Endothelial cell of umbilical vein (primary cell): ENCODE data around the gene IDI1. TPM values are rescaled to one million over a fixed set of nuclear protein-coding genes. Genes with fewer than 3 reads are reported as not detected.

Source experiments
- BruUV-seq: library from RNA; stranded (reverse); fragments of 400-500 nt; replicated peaks from 2 replicates; lab custom pipeline; 2021; lab: Mats Ljungman, UMichigan
- CTCF ChIA-PET: fragments of 300-600, 350-600 bp; sonication (Branson Sonifier 250); formaldehyde crosslinking; loops from one replicate; lab custom pipeline; 2021; ENCODE audit warnings: antibody characterized with exemption, inconsistent platforms; lab: Charles Lee
- POLR2A ChIA-PET: fragments of 300-600, 350-600 bp; sonication (Branson Sonifier 250); formaldehyde crosslinking; loops from one replicate; lab custom pipeline; 2021; ENCODE audit warnings: antibody characterized with exemption, inconsistent platforms; lab: Charles Lee
- DNase-seq: peaks from one replicate; pipeline ENCODE4 v3.0.0-alpha.2; 2011; ENCODE audit warnings: low read depth, low spot score
- FAIRE-seq: peaks from 2 replicates; lab custom pipeline; 2011; peaks lifted over from hg19 to GRCh38; lab: Jason Lieb, UNC
- H2AFZ ChIP-seq: 2 replicates; pipeline ENCODE4 v1.6.0; 2012; ENCODE audit warnings: low read depth, low read length, control low read depth, inconsistent platforms
- H3K27ac ChIP-seq: 2 replicates; pipeline ENCODE4 v1.5.1; 2011; ENCODE audit warnings: low read depth, mild to moderate bottlenecking, control low read depth, low read length, moderate library complexity; ENCODE audit not compliant: insufficient read depth
- H3K27me3 ChIP-seq, 2 experiments: 2 replicates each; pipeline versions ENCODE4 v1.6.0 to v1.6.1; 2011; ENCODE audit warnings: low read length in 2 of 2, mixed read lengths in 1 of 2; ENCODE audit not compliant: control insufficient read depth in 2 of 2, insufficient read depth in 2 of 2
- H3K36me3 ChIP-seq, 2 experiments: 2 replicates in 1 of 2; 3 replicates in 1 of 2; pipeline ENCODE4 v1.5.1; 2011; ENCODE audit warnings: low read length in 2 of 2, mild to moderate bottlenecking in 1 of 2, moderate library complexity in 1 of 2; ENCODE audit not compliant: control insufficient read depth in 2 of 2, insufficient read depth in 2 of 2; ENCODE audit errors: extremely low read depth in 1 of 2
- H3K4me1 ChIP-seq: 3 replicates; pipeline ENCODE4 v1.5.1; 2011; ENCODE audit warnings: mild to moderate bottlenecking, low read length; ENCODE audit not compliant: control insufficient read depth, insufficient read depth; ENCODE audit errors: extremely low read depth
- H3K4me2 ChIP-seq: 2 replicates; pipeline ENCODE4 v1.6.1; 2011; ENCODE audit warnings: low read length, control low read depth, mixed read lengths; ENCODE audit not compliant: insufficient read depth
- H3K4me3 ChIP-seq, 3 experiments: fragments of 200-600 bp in 1 of 3; sonication (generic), shearing (Covaris generic) in 1 of 3; replicated peaks in 1 of 3; 2 replicates each; pipeline ENCODE4 v1.5.1; 2011 to 2016; ENCODE audit warnings: control low read depth in 3 of 3, low read length in 3 of 3, mild to moderate bottlenecking in 2 of 3, inconsistent platforms in 1 of 3, low read depth in 1 of 3, moderate library complexity in 1 of 3; ENCODE audit not compliant: insufficient read depth in 1 of 3
- H3K79me2 ChIP-seq: 2 replicates; pipeline ENCODE4 v1.6.0; 2012; ENCODE audit warnings: low read length, inconsistent platforms; ENCODE audit not compliant: control insufficient read depth, insufficient read depth
- H3K9ac ChIP-seq: replicated peaks from 2 replicates; pipeline ENCODE3; 2011; ENCODE audit warnings: low read length, control low read depth; ENCODE audit not compliant: insufficient read depth; ENCODE audit errors: extremely low read depth
- H3K9me1 ChIP-seq: replicated peaks from 3 replicates; pipeline ENCODE4 v1.6.0; 2011; ENCODE audit warnings: mild to moderate bottlenecking, low read length; ENCODE audit not compliant: control insufficient read depth, insufficient read depth; ENCODE audit errors: extremely low read depth
- H3K9me3 ChIP-seq: replicated peaks from 2 replicates; pipeline ENCODE4 v1.5.1; 2012; ENCODE audit warnings: low read length, inconsistent platforms; ENCODE audit not compliant: control insufficient read depth, insufficient read depth
- H4K20me1 ChIP-seq: replicated peaks from 2 replicates; pipeline ENCODE3; 2011; ENCODE audit warnings: mild to moderate bottlenecking, low read length; ENCODE audit not compliant: control insufficient read depth, insufficient read depth; ENCODE audit errors: extremely low read depth
- CTCF ChIP-seq, 2 donors: IDR thresholded peaks; 1 replicate in 1 of 2; 2 replicates in 1 of 2; pipeline ENCODE4 v1.5.1; 2011; ENCODE audit warnings: low read length in 2 of 2, mild to moderate bottlenecking in 2 of 2, moderate library complexity in 2 of 2, control low read depth in 1 of 2, inconsistent platforms in 1 of 2, low read depth in 1 of 2; ENCODE audit not compliant: insufficient read depth in 1 of 2; ENCODE audit errors: extremely low read depth in 1 of 2
- EZH2 ChIP-seq: IDR thresholded peaks from 2 replicates; pipeline ENCODE4 v1.6.1; 2012; ENCODE audit warnings: borderline replicate concordance, low read depth, mild to moderate bottlenecking, moderate library complexity, low read length, inconsistent platforms; ENCODE audit not compliant: severe bottlenecking
- FOS ChIP-seq: IDR thresholded peaks from 2 replicates; pipeline ENCODE4 v1.6.1; 2011; ENCODE audit warnings: mild to moderate bottlenecking, low read length, moderate library complexity, borderline replicate concordance; ENCODE audit not compliant: insufficient read depth
- GATA2 ChIP-seq: IDR thresholded peaks from 2 replicates; pipeline ENCODE4 v1.7.0; 2011; ENCODE audit warnings: low read depth, mild to moderate bottlenecking, moderate library complexity, mixed read lengths, low read length; ENCODE audit not compliant: insufficient read length, insufficient read depth
- JUN ChIP-seq: IDR thresholded peaks from 2 replicates; pipeline ENCODE4 v1.6.1; 2011; ENCODE audit warnings: borderline replicate concordance, low read depth; ENCODE audit not compliant: insufficient read length, insufficient read depth
- MAX ChIP-seq: IDR thresholded peaks from 2 replicates; pipeline ENCODE4 v1.6.1; 2011; ENCODE audit not compliant: insufficient read depth, insufficient read length
- MYC ChIP-seq: IDR thresholded peaks from one replicate; pipeline ENCODE4 v1.6.1; 2011; ENCODE audit warnings: mild to moderate bottlenecking, low read depth, low read length
- POLR2A ChIP-seq: IDR thresholded peaks from 2 replicates; pipeline ENCODE4 v1.6.1; 2012; ENCODE audit warnings: low read depth, mild to moderate bottlenecking, control low read depth, low read length
- POLR2AphosphoS5 ChIP-seq: IDR thresholded peaks from 2 replicates; pipeline ENCODE4 v1.6.1; 2012; ENCODE audit warnings: low read depth, mild to moderate bottlenecking, control low read depth, low read length, moderate library complexity; ENCODE audit not compliant: insufficient read depth
- dilution Hi-C: fragments of 300-500 bp; cut with MboI; formaldehyde crosslinking; loops from one replicate; pipeline ENCODE4 v1.15.0; 2019; ENCODE audit warnings: low sequenced_read_pairs; ENCODE audit not compliant: extremely low pct_ligation_motif_present
- intact Hi-C: fragments of 100-400 bp; cut with micrococcal nuclease; formaldehyde crosslinking; loops from one replicate; pipeline ENCODE4 v1.10.0; 2022
- polyA plus RNA-seq, 4 experiments: library from polyadenylated mRNA; depleted of rRNA in 3 of 4; stranded (reverse) in 3 of 4; unstranded in 1 of 4; fragments of >200 nt; gene quantifications; 2 replicates each; pipeline versions ENCODE4 v1.2.1 to v1.2.3, GENCODE V29; 2011 to 2012; ENCODE audit warnings: missing spikeins in 1 of 4
- total RNA-seq: library from RNA; stranded (reverse); gene quantifications from 2 replicates; pipeline ENCODE4 v1.2.3, GENCODE V29; 2021

Gene IDI1
- total and polyA plus RNA-seq, 2 donors (not counting 3 experiments of a cell fraction or from before 2014, with no cell fraction given) = 42.2 to 63.0 TPM

GRCh38 chr10:1011696-1012095, 37.2 kb downstream of the IDI1 start:
- Histone ChIP-seq H3K4me3 (no peak overlapping the region), H3K4me1 (no peaks in the 10 kb centered on the region), H3K27ac (no peak overlapping the region), H3K4me2 (no peak overlapping the region), H4K20me1 (no peaks in the 10 kb centered on the region), H3K79me2 (peaks cover 3% of the 10 kb centered on the region), H3K27me3 (no peaks in the 10 kb centered on the region), H3K9me1 (no peaks in the 10 kb centered on the region), H3K9ac (no peak overlapping the region), H2AFZ (no peak overlapping the region), H3K9me3 (no peaks in the 10 kb centered on the region), H3K36me3 (peaks cover 41 to 51% of the 10 kb centered on the region in 2 experiments)
- dilution Hi-C loops (no loop called here), intact Hi-C loops (no loop called here)
- ChIA-PET POLR2A (no interaction called here), CTCF (interaction anchor here (0.9 kb wide), 1 partner anchor 37 kb away, joined by 5 read pairs; the partner anchor contains the start of gene IDI1)
- TF ChIP-seq MAX (no peak), GATA2 (no peak), JUN (no peak), MYC (no peak), POLR2AphosphoS5 (no peak), EZH2 (no peak), POLR2A (no peak), CTCF (IDR thresholded peaks at IDR 0.05; ENCODE audit: extremely low read depth in 1 of 2, insufficient read depth in 1 of 2, low read depth in 1 of 2, low read length in 2 of 2) (no peak), FOS (no peak)
- BruUV-seq = no TSS peak
- DNase-seq = no peak
- FAIRE-seq = no peak
